K562 (cell line): ENCODE results near the gene NHLH1. TPM values are rescaled to one million over a fixed set of nuclear protein-coding genes. Genes with fewer than 3 reads are reported as not detected.

Source experiments
- polyA plus RNA-seq, 8 experiments: library from polyadenylated mRNA; depleted of rRNA in 4 of 8; stranded (reverse) in 5 of 8; unstranded in 3 of 8; fragments of >200 nt; fragmentation: Nextera tagmentation in 2 of 8; fragmentation: Illumina TruSeq in 1 of 8; extraction: Ambion mirVana in 2 of 8; extraction: Trizol in 1 of 8; gene quantifications; 2 replicates each; pipeline versions ENCODE4 v1.2.1 to v1.2.3, GENCODE V29; 2011 to 2014; ENCODE audit warnings: inconsistent platforms in 1 of 8, missing spikeins in 1 of 8
- small RNA-seq: library from RNA; depleted of rRNA; stranded (forward); fragments of <200 nt; gene quantifications from one replicate; pipeline ENCODE3, GENCODE V24; 2014
- total RNA-seq, 7 experiments: library from RNA; depleted of rRNA in 6 of 7; stranded (reverse); fragments of >200 nt in 6 of 7; fragmentation: Illumina TruSeq in 2 of 7; extraction: Trizol in 2 of 7; gene quantifications; 2 replicates each; pipeline versions ENCODE4 v1.2.1 to v1.2.3, GENCODE V29; 2011 to 2021; ENCODE audit warnings: low replicate concordance in 1 of 7

Gene NHLH1
- total and polyA plus RNA-seq, 9 of the 15 experiments (the other 6 are each of a cell fraction or from before 2014, with no cell fraction given): 0.09 to 1.3 (median 0.35) TPM; not detected in 1

Small RNA genes lying within 50 kb of the gene (small RNA-seq; reads per million reads assigned to genes)
- gene RF00019 (not detected), gene RNU4-42P (not detected)

Other genes with a start within 250 kb of the NHLH1 start
Only the 7 nearest of the 10 such genes appear.
- 23.4 and 32.7 TPM in 2 replicates for gene PEA15, start 161.7 kb upstream of the NHLH1 start, total RNA-seq (2014; rRNA removed)
- gene PEA15, start 161.7 kb upstream of the NHLH1 start, total RNA-seq (2014; rRNA removed; fragmentation: Illumina TruSeq; extraction: Trizol): 43.0 and 43.5 TPM in 2 replicates
- gene PEA15, start 161.7 kb upstream of the NHLH1 start, total RNA-seq (2015; rRNA removed; fragmentation: Illumina TruSeq; extraction: Trizol): 34.4 and 34.8 TPM in 2 replicates
- 32.3 and 35.4 TPM in 2 replicates for gene PEA15, start 161.7 kb upstream of the NHLH1 start, total RNA-seq (2021)
- 78.7 and 139 TPM in 2 replicates for gene PEA15, start 161.7 kb upstream of the NHLH1 start, polyA plus RNA-seq (2011; rRNA removed)
- gene PEA15, start 161.7 kb upstream of the NHLH1 start, polyA plus RNA-seq (2014; fragmentation: Illumina TruSeq; extraction: Trizol): 155 and 175 TPM in 2 replicates
- 10 to 100 TPM in 1 of 2 experiments, 1 to 10 TPM in 1; 8.2 to 11.9 TPM for gene PEA15, start 161.7 kb upstream of the NHLH1 start, polyA plus RNA-seq (2014; fragmentation: Nextera tagmentation; extraction: Ambion mirVana)
- 54.3 and 58.5 TPM in 2 replicates for gene PEA15, start 161.7 kb upstream of the NHLH1 start, polyA plus RNA-seq (2014; rRNA removed)
- 75.7 and 94.4 TPM in 2 replicates for gene DCAF8, start 104.5 kb upstream of the NHLH1 start, total RNA-seq (2014; rRNA removed)
- 67.3 and 75.3 TPM in 2 replicates for gene DCAF8, start 104.5 kb upstream of the NHLH1 start, total RNA-seq (2014; rRNA removed; fragmentation: Illumina TruSeq; extraction: Trizol)
- 77.7 and 81.3 TPM in 2 replicates for gene DCAF8, start 104.5 kb upstream of the NHLH1 start, total RNA-seq (2015; rRNA removed; fragmentation: Illumina TruSeq; extraction: Trizol)
- 86.0 and 110 TPM in 2 replicates for gene DCAF8, start 104.5 kb upstream of the NHLH1 start, total RNA-seq (2021)
- 149 and 163 TPM in 2 replicates for gene DCAF8, start 104.5 kb upstream of the NHLH1 start, polyA plus RNA-seq (2011; rRNA removed)
- 91.0 and 94.6 TPM in 2 replicates for gene DCAF8, start 104.5 kb upstream of the NHLH1 start, polyA plus RNA-seq (2014; fragmentation: Illumina TruSeq; extraction: Trizol)
- 10 to 100 TPM; 11.6 to 19.5 TPM for gene DCAF8, start 104.5 kb upstream of the NHLH1 start, polyA plus RNA-seq (2014; fragmentation: Nextera tagmentation; extraction: Ambion mirVana)
- 95.1 and 118 TPM in 2 replicates for gene DCAF8, start 104.5 kb upstream of the NHLH1 start, polyA plus RNA-seq (2014; rRNA removed)
- gene PEX19, start 81.9 kb upstream of the NHLH1 start, total RNA-seq (2014; rRNA removed): 35.6 and 36.5 TPM in 2 replicates
- 44.5 and 51.3 TPM in 2 replicates for gene PEX19, start 81.9 kb upstream of the NHLH1 start, total RNA-seq (2014; rRNA removed; fragmentation: Illumina TruSeq; extraction: Trizol)
- 35.6 and 37.3 TPM in 2 replicates for gene PEX19, start 81.9 kb upstream of the NHLH1 start, total RNA-seq (2015; rRNA removed; fragmentation: Illumina TruSeq; extraction: Trizol)
- gene PEX19, start 81.9 kb upstream of the NHLH1 start, total RNA-seq (2021): 60.2 and 64.9 TPM in 2 replicates
- gene PEX19, start 81.9 kb upstream of the NHLH1 start, polyA plus RNA-seq (2011; rRNA removed): 70.2 and 91.6 TPM in 2 replicates
- gene PEX19, start 81.9 kb upstream of the NHLH1 start, polyA plus RNA-seq (2014; fragmentation: Illumina TruSeq; extraction: Trizol): 51.9 and 59.8 TPM in 2 replicates
- 100 to 1,000 TPM in 1 of 2 experiments, 10 to 100 TPM in 1; 81.2 to 103 TPM for gene PEX19, start 81.9 kb upstream of the NHLH1 start, polyA plus RNA-seq (2014; fragmentation: Nextera tagmentation; extraction: Ambion mirVana)
- gene PEX19, start 81.9 kb upstream of the NHLH1 start, polyA plus RNA-seq (2014; rRNA removed): 32.5 and 33.7 TPM in 2 replicates
- gene COPA, start 23.8 kb upstream of the NHLH1 start, total RNA-seq (2014; rRNA removed): 93.5 and 121 TPM in 2 replicates
- gene COPA, start 23.8 kb upstream of the NHLH1 start, total RNA-seq (2014; rRNA removed; fragmentation: Illumina TruSeq; extraction: Trizol): 79.9 and 92.1 TPM in 2 replicates
- gene COPA, start 23.8 kb upstream of the NHLH1 start, total RNA-seq (2015; rRNA removed; fragmentation: Illumina TruSeq; extraction: Trizol): 73.1 and 80.7 TPM in 2 replicates
- gene COPA, start 23.8 kb upstream of the NHLH1 start, total RNA-seq (2021): 102 and 110 TPM in 2 replicates
- 222 and 236 TPM in 2 replicates for gene COPA, start 23.8 kb upstream of the NHLH1 start, polyA plus RNA-seq (2011; rRNA removed)
- 119 and 154 TPM in 2 replicates for gene COPA, start 23.8 kb upstream of the NHLH1 start, polyA plus RNA-seq (2014; fragmentation: Illumina TruSeq; extraction: Trizol)
- gene COPA, start 23.8 kb upstream of the NHLH1 start, polyA plus RNA-seq (2014; fragmentation: Nextera tagmentation; extraction: Ambion mirVana): 100 to 1,000 TPM in 1 of 2 experiments, 10 to 100 TPM in 1; 49.8 to 123 TPM
- gene COPA, start 23.8 kb upstream of the NHLH1 start, polyA plus RNA-seq (2014; rRNA removed): 99.5 and 125 TPM in 2 replicates
- gene NCSTN, start 23.7 kb upstream of the NHLH1 start, total RNA-seq (2014; rRNA removed): 21.3 and 27.3 TPM in 2 replicates
- gene NCSTN, start 23.7 kb upstream of the NHLH1 start, total RNA-seq (2014; rRNA removed; fragmentation: Illumina TruSeq; extraction: Trizol): 34.9 and 35.8 TPM in 2 replicates
- 37.2 and 42.3 TPM in 2 replicates for gene NCSTN, start 23.7 kb upstream of the NHLH1 start, total RNA-seq (2015; rRNA removed; fragmentation: Illumina TruSeq; extraction: Trizol)
- 54.1 and 57.9 TPM in 2 replicates for gene NCSTN, start 23.7 kb upstream of the NHLH1 start, total RNA-seq (2021)
- gene NCSTN, start 23.7 kb upstream of the NHLH1 start, polyA plus RNA-seq (2011; rRNA removed): 64.3 and 104 TPM in 2 replicates
- 75.9 and 91.1 TPM in 2 replicates for gene NCSTN, start 23.7 kb upstream of the NHLH1 start, polyA plus RNA-seq (2014; fragmentation: Illumina TruSeq; extraction: Trizol)
- 10 to 100 TPM; 46.0 to 68.7 TPM for gene NCSTN, start 23.7 kb upstream of the NHLH1 start, polyA plus RNA-seq (2014; fragmentation: Nextera tagmentation; extraction: Ambion mirVana)
- 55.3 and 60.7 TPM in 2 replicates for gene NCSTN, start 23.7 kb upstream of the NHLH1 start, polyA plus RNA-seq (2014; rRNA removed)
- 0.82 and 1.1 TPM in 2 replicates for gene VANGL2, start 33.5 kb downstream of the NHLH1 start, total RNA-seq (2014; rRNA removed)
- gene VANGL2, start 33.5 kb downstream of the NHLH1 start, total RNA-seq (2014; rRNA removed; fragmentation: Illumina TruSeq; extraction: Trizol): 0.95 and 1.1 TPM in 2 replicates
- gene VANGL2, start 33.5 kb downstream of the NHLH1 start, total RNA-seq (2015; rRNA removed; fragmentation: Illumina TruSeq; extraction: Trizol): 0.98 and 1.1 TPM in 2 replicates
- gene VANGL2, start 33.5 kb downstream of the NHLH1 start, total RNA-seq (2021): 3.4 and 3.8 TPM in 2 replicates
- gene VANGL2, start 33.5 kb downstream of the NHLH1 start, polyA plus RNA-seq (2011; rRNA removed): 4.0 and 4.4 TPM in 2 replicates
- 3.5 TPM in 2 replicates for gene VANGL2, start 33.5 kb downstream of the NHLH1 start, polyA plus RNA-seq (2014; fragmentation: Illumina TruSeq; extraction: Trizol)
- gene VANGL2, start 33.5 kb downstream of the NHLH1 start, polyA plus RNA-seq (2014; fragmentation: Nextera tagmentation; extraction: Ambion mirVana): under 1 TPM; 0.28 to 0.42 TPM
- gene VANGL2, start 33.5 kb downstream of the NHLH1 start, polyA plus RNA-seq (2014; rRNA removed): 3.7 and 3.9 TPM in 2 replicates
- 0.94 and 1.1 TPM in 2 replicates for gene SLAMF6, start 156.2 kb downstream of the NHLH1 start, total RNA-seq (2014; rRNA removed)
- 1.8 and 2.0 TPM in 2 replicates for gene SLAMF6, start 156.2 kb downstream of the NHLH1 start, total RNA-seq (2014; rRNA removed; fragmentation: Illumina TruSeq; extraction: Trizol)
- gene SLAMF6, start 156.2 kb downstream of the NHLH1 start, total RNA-seq (2015; rRNA removed; fragmentation: Illumina TruSeq; extraction: Trizol): 3.9 and 4.8 TPM in 2 replicates
- gene SLAMF6, start 156.2 kb downstream of the NHLH1 start, total RNA-seq (2021): 0.87 and 1.0 TPM in 2 replicates
- 0.70 and 0.77 TPM in 2 replicates for gene SLAMF6, start 156.2 kb downstream of the NHLH1 start, polyA plus RNA-seq (2011; rRNA removed)
- 2.0 and 2.9 TPM in 2 replicates for gene SLAMF6, start 156.2 kb downstream of the NHLH1 start, polyA plus RNA-seq (2014; fragmentation: Illumina TruSeq; extraction: Trizol)
- gene SLAMF6, start 156.2 kb downstream of the NHLH1 start, polyA plus RNA-seq (2014; fragmentation: Nextera tagmentation; extraction: Ambion mirVana): 1 to 10 TPM in 1 of 2 experiments, under 1 TPM in 1; 0.56 to 1.7 TPM
- 0.90 and 1.6 TPM in 2 replicates for gene SLAMF6, start 156.2 kb downstream of the NHLH1 start, polyA plus RNA-seq (2014; rRNA removed)